SU-DHL-6 (cell line): ENCODE data around the gene SYNDIG1.

ENCODE experiments used
- H2AFZ ChIP-seq: fragments of 200-600 bp; sonication (generic); 2 replicates; pipeline ENCODE4 v1.6.1; 2014; ENCODE audit warnings: low read depth, mild to moderate bottlenecking, moderate library complexity, mixed read lengths, antibody characterized with exemption, low read length; ENCODE audit not compliant: severe bottlenecking
- H3F3A ChIP-seq: fragments of 200-600 bp; shearing (Covaris generic); 2 replicates; pipeline ENCODE4 v1.6.0; 2016; ENCODE audit warnings: antibody characterized with exemption, mild to moderate bottlenecking; ENCODE audit not compliant: insufficient read depth
- H3K27ac ChIP-seq: fragments of 200-600 bp; sonication (generic); 2 replicates; pipeline ENCODE4 v1.5.1; 2016; ENCODE audit warnings: low read depth, mild to moderate bottlenecking, low read length, moderate library complexity, mixed read lengths
- H3K27me3 ChIP-seq: fragments of 200-600 bp; sonication (generic), shearing (Covaris generic); 2 replicates; pipeline ENCODE4 v1.6.0; 2014; ENCODE audit warnings: mild to moderate bottlenecking, low read length
- H3K36me3 ChIP-seq: fragments of 200-600 bp; sonication (generic); 2 replicates; pipeline ENCODE4 v1.6.1; 2014; ENCODE audit warnings: mild to moderate bottlenecking, low read length, mixed read lengths
- H3K4me2 ChIP-seq: fragments of 300-600, 200-600 bp; shearing (Covaris generic), sonication (generic); 2 replicates; pipeline ENCODE4 v1.6.0; 2014; ENCODE audit warnings: low read length, low read depth, mild to moderate bottlenecking; ENCODE audit not compliant: poor library complexity, severe bottlenecking
- H3K4me3 ChIP-seq: fragments of 200-600 bp; sonication (generic); 2 replicates; pipeline ENCODE4 v1.5.1; 2014; ENCODE audit warnings: antibody characterized with exemption, low read length, mild to moderate bottlenecking, mixed read lengths; ENCODE audit not compliant: insufficient read depth, poor library complexity, severe bottlenecking
- H3K79me2 ChIP-seq: fragments of 200-600 bp; sonication (generic); 2 replicates; pipeline ENCODE4 v1.6.1; 2014; ENCODE audit warnings: mild to moderate bottlenecking, low read length, moderate library complexity; ENCODE audit not compliant: insufficient read depth
- H3K9ac ChIP-seq: fragments of 200-600 bp; sonication (generic); 2 replicates; pipeline ENCODE4 v1.7.0; 2014; ENCODE audit warnings: mild to moderate bottlenecking, low read length
- H3K9me2 ChIP-seq: fragments of 200-600 bp; sonication (generic); replicated peaks from 2 replicates; pipeline ENCODE4 v1.6.1; 2014; ENCODE audit warnings: low read length; ENCODE audit not compliant: insufficient read depth
- H3K9me3 ChIP-seq: fragments of 200-600 bp; sonication (generic); 2 replicates; pipeline ENCODE4 v1.6.1; 2014; ENCODE audit warnings: low read length, mixed read lengths; ENCODE audit not compliant: insufficient read depth
- H4K20me1 ChIP-seq: fragments of 200-600 bp; sonication (generic); 2 replicates; pipeline ENCODE4 v1.6.1; 2014; ENCODE audit warnings: low read depth, mild to moderate bottlenecking, antibody characterized with exemption, low read length, moderate library complexity, mixed read lengths
- CTCF ChIP-seq: fragments of 200-600 bp; sonication (generic); IDR thresholded peaks from one replicate; pipeline ENCODE4 v1.5.1; 2017; ENCODE audit warnings: antibody characterized with exemption, mild to moderate bottlenecking, low read length, moderate library complexity; ENCODE audit not compliant: insufficient read depth, poor library complexity, severe bottlenecking
- EZH2phosphoT487 ChIP-seq: fragments of 200-600 bp; sonication (generic), shearing (Covaris generic); conservative IDR thresholded peaks from 2 replicates; pipeline ENCODE4 v1.6.1; 2018; ENCODE audit warnings: mild to moderate bottlenecking, antibody characterized with exemption, low read length, moderate library complexity, mixed read lengths

Gene SYNDIG1

GRCh38 chr20:24436160-24436559, 33.3 kb upstream of the SYNDIG1 start:
- Histone ChIP-seq H3K27me3 (no peaks in the 10 kb centered on the region), H4K20me1 (no peaks in the 10 kb centered on the region), H3F3A (no peaks in the 10 kb centered on the region), H3K9me2 (no peaks in the 10 kb centered on the region), H3K79me2 (no peaks in the 10 kb centered on the region), H3K9ac (no peak overlapping the region), H2AFZ (no peak overlapping the region), H3K4me2 (no peak overlapping the region), H3K27ac (no peak overlapping the region), H3K9me3 (no peaks in the 10 kb centered on the region), H3K4me3 (no peak overlapping the region), H3K36me3 (no peaks in the 10 kb centered on the region)
- TF ChIP-seq EZH2phosphoT487 (no peak), CTCF (no peak)

GRCh38 chr20:24437196-24438082, 32.0 kb upstream of the SYNDIG1 start:
- H3K4me3 ChIP-seq = no peak overlapping the region
- H3K4me2 ChIP-seq = no peak overlapping the region
- no peaks in the 10 kb centered on the region for H3F3A ChIP-seq
- no peaks in the 10 kb centered on the region for H3K79me2 ChIP-seq
- TF ChIP-seq EZH2phosphoT487 = no peak
- TF ChIP-seq CTCF = no peak
- no peaks in the 10 kb centered on the region for H3K36me3 ChIP-seq
- H3K27ac ChIP-seq = no peak overlapping the region
- no peaks in the 10 kb centered on the region for H3K9me3 ChIP-seq
- H3K9me2 ChIP-seq = no peaks in the 10 kb centered on the region
- no peak overlapping the region for H2AFZ ChIP-seq
- H3K27me3 ChIP-seq = no peaks in the 10 kb centered on the region
- no peak overlapping the region for H3K9ac ChIP-seq
- no peaks in the 10 kb centered on the region for H4K20me1 ChIP-seq

- Histone ChIP-seq H4K20me1 (no peaks in the 10 kb centered on the region), H3K27ac (no peak overlapping the region), H3K4me3 (no peak overlapping the region), H3K27me3 (no peaks in the 10 kb centered on the region), H3K9me2 (no peaks in the 10 kb centered on the region), H3K9me3 (no peaks in the 10 kb centered on the region), H3K79me2 (no peaks in the 10 kb centered on the region), H2AFZ (no peak overlapping the region), H3K4me2 (no peak overlapping the region), H3K36me3 (no peaks in the 10 kb centered on the region), H3K9ac (no peak overlapping the region), H3F3A (no peaks in the 10 kb centered on the region)
- TF ChIP-seq EZH2phosphoT487 = no peak
- TF ChIP-seq CTCF = no peak
Observed at GRCh38 chr20:24438331-24438730, 31.1 kb upstream of the SYNDIG1 start.
